Loucy (cell line): Measurements from ENCODE around the gene MDGA2.

Experiments
- H2AFZ ChIP-seq: fragments of 200-600 bp; sonication (generic); 2 replicates; pipeline ENCODE4 v1.6.0; 2016; ENCODE audit warnings: antibody characterized with exemption, mild to moderate bottlenecking, low read length, moderate library complexity
- H3F3A ChIP-seq: fragments of 200-600 bp; 2 replicates; pipeline ENCODE4 v1.6.0; 2016; ENCODE audit warnings: antibody characterized with exemption, low read depth, mild to moderate bottlenecking
- H3K27me3 ChIP-seq: fragments of 200-600 bp; sonication (generic); 2 replicates; pipeline ENCODE4 v1.6.1; 2014; ENCODE audit warnings: low read length, mild to moderate bottlenecking; ENCODE audit not compliant: insufficient read depth, poor library complexity, severe bottlenecking
- H3K36me3 ChIP-seq: fragments of 200-600 bp; sonication (generic); 2 replicates; pipeline ENCODE4 v1.6.1; 2016; ENCODE audit warnings: low read length; ENCODE audit not compliant: insufficient read depth
- H3K4me1 ChIP-seq: fragments of 200-600 bp; sonication (generic); 2 replicates; pipeline ENCODE4 v1.5.1; 2014; ENCODE audit warnings: low read length, mild to moderate bottlenecking; ENCODE audit not compliant: insufficient read depth, poor library complexity, severe bottlenecking
- H3K4me2 ChIP-seq: fragments of 200-600 bp; sonication (generic); 2 replicates; pipeline ENCODE4 v1.6.0; 2014; ENCODE audit warnings: antibody characterized with exemption, low read length, low read depth, mild to moderate bottlenecking; ENCODE audit not compliant: poor library complexity, severe bottlenecking
- H3K4me3 ChIP-seq: fragments of 200-600 bp; sonication (generic); 2 replicates; pipeline ENCODE4 v1.5.1; 2014; ENCODE audit warnings: low read length, mild to moderate bottlenecking, mixed read lengths; ENCODE audit not compliant: poor library complexity, severe bottlenecking
- H3K79me2 ChIP-seq: fragments of 200-600 bp; sonication (generic); 2 replicates; pipeline ENCODE4 v1.6.1; 2014; ENCODE audit warnings: low read length; ENCODE audit not compliant: insufficient read depth
- H3K9ac ChIP-seq: fragments of 200-600 bp; sonication (generic); 2 replicates; pipeline ENCODE4 v1.6.0; 2014; ENCODE audit warnings: mild to moderate bottlenecking, low read depth, low read length, moderate library complexity; ENCODE audit not compliant: poor library complexity, severe bottlenecking
- H3K9me2 ChIP-seq: fragments of 200-600 bp; sonication (generic); replicated peaks from 2 replicates; pipeline ENCODE4 v1.6.1; 2016; ENCODE audit warnings: low read depth, low read length, mixed read lengths
- H3K9me3 ChIP-seq: fragments of 200-600 bp; sonication (generic); 2 replicates; pipeline ENCODE4 v1.6.1; 2014; ENCODE audit warnings: mild to moderate bottlenecking, antibody characterized with exemption, low read length, low read depth; ENCODE audit not compliant: insufficient read depth
- H4K20me1 ChIP-seq: fragments of 200-600 bp; sonication (generic); 2 replicates; pipeline ENCODE4 v1.6.0; 2014; ENCODE audit warnings: antibody characterized with exemption, low read length, mild to moderate bottlenecking; ENCODE audit not compliant: insufficient read depth, poor library complexity, severe bottlenecking
- CTCF ChIP-seq: fragments of 200-600 bp; sonication (generic); conservative IDR thresholded peaks from 2 replicates; pipeline ENCODE4 v1.5.1; 2014; ENCODE audit warnings: mild to moderate bottlenecking, antibody characterized with exemption, low read length
- EZH2phosphoT487 ChIP-seq: fragments of 200-600 bp; IDR thresholded peaks from 2 replicates; pipeline ENCODE4 v1.6.1; 2018; ENCODE audit warnings: antibody characterized with exemption, mild to moderate bottlenecking, moderate library complexity, borderline replicate concordance

MDGA2 gene

GRCh38 chr14:47223656-47224055 lies 451.7 kb downstream of the MDGA2 start:
- Histone ChIP-seq H3K4me1 (peaks cover 25% of the 10 kb centered on the region), H3K9me2 (no peaks in the 10 kb centered on the region), H3K9me3 (no peaks in the 10 kb centered on the region), H3K79me2 (no peaks in the 10 kb centered on the region), H3K4me3 (no peak overlapping the region), H3K9ac (no peak overlapping the region), H3K27me3 (no peaks in the 10 kb centered on the region), H3F3A (no peaks in the 10 kb centered on the region; the same call in 1 of the 2 replicates), H3K4me2 (no peak overlapping the region), H3K36me3 (no peaks in the 10 kb centered on the region), H4K20me1 (no peaks in the 10 kb centered on the region), H2AFZ (no peak overlapping the region)
- TF ChIP-seq EZH2phosphoT487 (no peak), CTCF (no peak)

GRCh38 chr14:47220096-47220495 lies 455.3 kb downstream of the MDGA2 start:
- H3K4me2 ChIP-seq: no peak overlapping the region
- H3K36me3 ChIP-seq: no peaks in the 10 kb centered on the region
- H3F3A ChIP-seq: no peaks in the 10 kb centered on the region
- peak overlapping the region; percentile 9; the same call in 1 of the 2 replicates for H2AFZ ChIP-seq
- no peak overlapping the region for H3K4me3 ChIP-seq
- no peaks in the 10 kb centered on the region for H3K9me2 ChIP-seq
- H3K9me3 ChIP-seq: no peaks in the 10 kb centered on the region
- TF ChIP-seq CTCF: no peak
- no peak for TF ChIP-seq EZH2phosphoT487
- H4K20me1 ChIP-seq: no peaks in the 10 kb centered on the region
- no peaks in the 10 kb centered on the region for H3K4me1 ChIP-seq
- no peak overlapping the region for H3K9ac ChIP-seq
- H3K79me2 ChIP-seq: no peaks in the 10 kb centered on the region
- no peaks in the 10 kb centered on the region for H3K27me3 ChIP-seq

- H3K27me3 ChIP-seq: no peaks in the 10 kb centered on the region
- no peak overlapping the region for H3K4me2 ChIP-seq
- H3K4me3 ChIP-seq: no peak overlapping the region
- no peaks in the 10 kb centered on the region for H3K4me1 ChIP-seq
- no peak overlapping the region for H2AFZ ChIP-seq
- no peaks in the 10 kb centered on the region for H3F3A ChIP-seq
- no peak for TF ChIP-seq EZH2phosphoT487
- TF ChIP-seq CTCF: no peak
- H3K9me3 ChIP-seq: no peaks in the 10 kb centered on the region
- no peaks in the 10 kb centered on the region for H4K20me1 ChIP-seq
- no peak overlapping the region for H3K9ac ChIP-seq
- no peaks in the 10 kb centered on the region for H3K9me2 ChIP-seq
- no peaks in the 10 kb centered on the region for H3K79me2 ChIP-seq
- no peaks in the 10 kb centered on the region for H3K36me3 ChIP-seq
These were observed 464.1 kb downstream of the MDGA2 start for GRCh38 chr14:47211263-47211662.
